Diencephalon (tissue), 1 donor: ENCODE data around the gene CTBP1. TPM values are rescaled to one million over a fixed set of nuclear protein-coding genes. Genes with fewer than 3 reads are reported as not detected.

Source experiments
- total RNA-seq: library from RNA; depleted of rRNA; stranded (reverse); fragments of >200 nt; gene quantifications from one replicate; pipeline ENCODE4 v1.2.3, GENCODE V29; 2014

Gene CTBP1
- 182 TPM for total RNA-seq

GRCh38 chr4:1248245-1249147 is at the start of gene CTBP1:
CTBP1 (minus strand) TSS chr4:1249130; CDS start chr4:1241331, 7,799 bp downstream.

GRCh38 chr4:1289207-1290164 is 40.6 kb upstream of the CTBP1 start, which contains the start of gene MAEA:
MAEA (plus strand) TSS chr4:1289891; CDS start chr4:1289914, 23 bp downstream.

GRCh38 chr4:1172228-1172851 is 76.6 kb downstream of the CTBP1 start, which contains the start of gene SPON2:
SPON2 (minus strand) TSS chr4:1172583.

Other genes starting within 250 kb of the CTBP1 start
- gene FGFRL1, start 237.5 kb downstream of the CTBP1 start, total RNA-seq: 5.5 TPM
- 3.5 TPM for gene RNF212, start 135.6 kb downstream of the CTBP1 start, total RNA-seq
- gene SPON2, start 76.5 kb downstream of the CTBP1 start, total RNA-seq: 5.1 TPM
- gene MAEA, start 40.8 kb upstream of the CTBP1 start, total RNA-seq: 43.6 TPM
- 9.5 TPM for gene UVSSA, start 98.1 kb upstream of the CTBP1 start, total RNA-seq
- gene NKX1-1, start 157.3 kb upstream of the CTBP1 start, total RNA-seq: not detected